GM10266 (cell line): Measurements from ENCODE around the gene CSNK1G1.
A peak's percentile ranks its signal among the peaks of the same experiment; 100 is the strongest.

ENCODE experiments used
- DNase-seq: peaks from one replicate; pipeline ENCODE4 v3.0.0; 2012; ENCODE audit errors: extremely low spot score
- TF ChIP-seq, protein P1 (sequence below): IDR thresholded peaks from 2 replicates; pipeline ENCODE4 v1.5.1; 2012; ENCODE audit warnings: mild to moderate bottlenecking, low read depth; ENCODE audit not compliant: control insufficient read depth, insufficient read depth; ENCODE audit errors: missing control alignments

Gene CSNK1G1

DNA sequence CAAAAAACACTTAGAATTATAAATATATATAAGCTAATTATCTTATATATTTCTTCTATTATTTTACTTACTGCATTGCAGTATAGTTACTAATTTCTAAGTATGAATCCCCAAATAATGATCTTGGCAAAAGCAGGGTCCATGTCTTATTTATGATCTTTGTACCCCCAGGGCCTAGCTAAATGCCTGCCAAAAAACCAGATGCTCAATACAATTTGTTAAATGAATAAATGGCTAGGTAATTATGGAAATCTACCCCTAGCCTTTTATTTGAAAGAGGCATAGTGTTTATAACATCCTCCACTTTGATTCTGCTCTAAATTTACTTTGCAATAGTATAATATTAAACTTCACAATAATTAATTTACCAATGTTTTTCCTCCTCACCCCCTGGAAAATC lies 69.5 kb downstream of the CSNK1G1 start:
- no peak for DNase-seq
- TF ChIP-seq, protein P1, sequence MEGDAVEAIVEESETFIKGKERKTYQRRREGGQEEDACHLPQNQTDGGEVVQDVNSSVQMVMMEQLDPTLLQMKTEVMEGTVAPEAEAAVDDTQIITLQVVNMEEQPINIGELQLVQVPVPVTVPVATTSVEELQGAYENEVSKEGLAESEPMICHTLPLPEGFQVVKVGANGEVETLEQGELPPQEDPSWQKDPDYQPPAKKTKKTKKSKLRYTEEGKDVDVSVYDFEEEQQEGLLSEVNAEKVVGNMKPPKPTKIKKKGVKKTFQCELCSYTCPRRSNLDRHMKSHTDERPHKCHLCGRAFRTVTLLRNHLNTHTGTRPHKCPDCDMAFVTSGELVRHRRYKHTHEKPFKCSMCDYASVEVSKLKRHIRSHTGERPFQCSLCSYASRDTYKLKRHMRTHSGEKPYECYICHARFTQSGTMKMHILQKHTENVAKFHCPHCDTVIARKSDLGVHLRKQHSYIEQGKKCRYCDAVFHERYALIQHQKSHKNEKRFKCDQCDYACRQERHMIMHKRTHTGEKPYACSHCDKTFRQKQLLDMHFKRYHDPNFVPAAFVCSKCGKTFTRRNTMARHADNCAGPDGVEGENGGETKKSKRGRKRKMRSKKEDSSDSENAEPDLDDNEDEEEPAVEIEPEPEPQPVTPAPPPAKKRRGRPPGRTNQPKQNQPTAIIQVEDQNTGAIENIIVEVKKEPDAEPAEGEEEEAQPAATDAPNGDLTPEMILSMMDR: no peak

DNA sequence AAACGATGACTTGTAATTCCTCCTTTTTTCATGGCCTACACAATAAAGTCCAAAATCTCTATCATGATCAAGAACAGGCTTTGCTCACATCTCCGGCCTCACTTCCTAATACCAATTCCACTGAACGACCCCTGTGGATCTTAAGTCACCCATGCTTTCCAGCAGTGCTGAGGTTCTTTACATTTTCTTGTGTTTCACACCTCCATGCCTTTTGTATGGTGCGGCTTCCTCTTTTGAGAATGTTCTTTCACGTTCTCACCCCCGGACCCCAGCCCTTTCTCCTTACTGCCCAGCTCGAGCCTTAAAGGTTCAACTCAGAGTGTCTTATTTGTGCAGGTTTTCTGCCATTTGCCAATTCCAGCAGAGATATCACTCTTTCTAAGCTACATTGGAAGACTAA lies 70.1 kb downstream of the CSNK1G1 start:
- DNase-seq: no peak
- TF ChIP-seq, protein P1: no peak

DNA sequence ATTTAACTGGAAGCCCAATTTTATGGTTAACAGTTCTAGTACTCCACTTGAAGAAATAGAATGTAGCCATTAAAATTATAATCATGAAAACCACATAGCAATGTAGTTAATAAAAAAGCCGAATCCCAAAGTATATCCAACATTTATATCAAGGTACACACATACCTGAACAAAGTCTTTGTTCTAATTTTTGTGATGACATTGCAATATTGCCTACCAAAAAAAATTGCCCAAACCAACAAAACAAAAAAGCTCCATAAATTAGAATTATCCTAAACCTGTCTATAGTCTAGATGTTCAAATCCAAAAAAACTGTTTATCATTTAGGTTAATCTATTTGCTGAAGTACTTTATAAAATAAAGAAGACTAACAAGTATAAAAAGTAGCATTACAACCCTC lies 70.8 kb downstream of the CSNK1G1 start:
- TF ChIP-seq, protein P1: no peak
- DNase-seq: no peak

DNA sequence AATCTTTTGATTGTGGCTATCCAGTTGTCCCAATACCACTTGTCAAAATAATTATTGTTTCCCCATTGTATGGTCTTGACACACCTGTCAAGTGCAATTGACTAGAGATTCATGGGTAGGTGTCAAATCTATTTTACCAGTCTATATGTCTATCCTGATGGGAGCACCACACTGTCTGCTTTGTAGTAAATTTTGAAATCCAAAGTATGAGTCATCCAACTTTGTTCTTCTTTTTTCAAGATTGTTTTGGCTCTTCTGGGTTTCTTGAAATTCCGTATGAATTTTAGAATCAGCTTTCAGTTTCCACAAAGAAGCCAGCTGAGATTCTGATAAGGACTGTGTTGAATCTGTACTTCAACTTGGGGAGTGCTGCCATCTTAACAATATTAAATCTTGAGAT lies 71.9 kb downstream of the CSNK1G1 start:
- DNase-seq: no peak
- TF ChIP-seq, protein P1: no peak

DNA sequence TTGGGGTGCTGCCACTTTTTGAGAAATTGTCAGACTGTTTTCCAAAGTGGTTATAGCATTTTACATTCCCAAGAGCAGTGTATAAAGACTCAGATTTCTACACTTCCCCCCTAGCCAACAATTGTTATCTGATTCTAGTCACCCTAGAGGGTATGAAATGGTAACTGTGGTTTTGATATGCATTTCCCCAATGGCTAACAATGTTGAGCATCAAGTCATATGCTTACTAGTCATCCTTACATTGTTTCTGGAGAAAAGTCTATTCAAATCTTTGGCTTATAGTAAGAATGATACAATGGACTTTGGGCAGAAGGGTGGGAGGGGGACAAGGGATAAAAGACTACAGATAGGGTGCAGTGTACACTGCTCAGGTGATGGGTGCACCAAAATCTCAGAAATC lies 73.3 kb downstream of the CSNK1G1 start:
- DNase-seq: no peak
- TF ChIP-seq, protein P1: no peak

DNA sequence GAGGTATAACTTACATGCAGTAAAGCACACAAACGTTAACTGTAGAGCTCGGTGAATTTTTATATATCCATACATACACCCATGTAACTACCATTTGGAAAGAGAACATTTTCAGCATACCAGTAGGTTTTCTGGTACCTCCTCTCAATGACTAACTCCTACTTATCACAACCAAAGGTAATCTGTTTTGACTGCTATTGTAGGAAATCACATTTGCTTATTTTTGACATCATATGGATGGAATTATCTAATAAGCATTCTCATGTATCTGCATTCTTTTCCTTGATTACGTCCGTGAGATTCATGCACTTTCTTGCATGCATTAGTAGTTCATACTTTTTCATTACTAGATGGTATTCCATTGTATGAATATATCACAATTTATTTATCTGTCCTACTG lies 76.8 kb downstream of the CSNK1G1 start:
- DNase-seq: no peak
- TF ChIP-seq, protein P1: no peak

DNA sequence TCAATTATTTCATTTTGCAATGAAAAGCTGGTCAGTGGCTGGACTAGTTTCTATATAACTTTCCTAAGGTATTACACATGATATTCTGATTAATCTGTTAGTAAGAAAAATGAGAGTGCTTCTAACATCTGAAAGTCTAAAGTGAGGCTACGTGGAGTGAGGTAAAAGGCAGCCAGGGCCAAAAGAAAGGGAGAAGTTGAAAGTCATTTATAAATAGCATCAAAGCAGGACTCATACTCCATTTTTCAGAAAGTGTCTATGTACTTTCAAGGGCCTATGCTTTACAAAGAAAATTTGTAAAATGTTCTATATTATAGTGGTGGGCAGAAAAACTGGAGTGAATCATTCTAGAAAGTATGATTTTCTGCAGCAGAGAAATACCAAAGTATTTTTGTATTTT lies 80.0 kb downstream of the CSNK1G1 start:
- TF ChIP-seq, protein P1: no peak
- peak; percentile 18 for DNase-seq
